GM12874 (cell line): ENCODE data around the gene TIMP2.

Experiments
- CTCF ChIP-seq: IDR thresholded peaks from 2 replicates; pipeline ENCODE4 v1.5.1; 2011; ENCODE audit warnings: low read depth, mild to moderate bottlenecking, control low read depth, low read length, moderate library complexity; ENCODE audit not compliant: insufficient read depth

TIMP2 gene

GRCh38 chr17:78885956-78886355, 39.2 kb downstream of the TIMP2 start:
- no peak for TF ChIP-seq CTCF

DNA sequence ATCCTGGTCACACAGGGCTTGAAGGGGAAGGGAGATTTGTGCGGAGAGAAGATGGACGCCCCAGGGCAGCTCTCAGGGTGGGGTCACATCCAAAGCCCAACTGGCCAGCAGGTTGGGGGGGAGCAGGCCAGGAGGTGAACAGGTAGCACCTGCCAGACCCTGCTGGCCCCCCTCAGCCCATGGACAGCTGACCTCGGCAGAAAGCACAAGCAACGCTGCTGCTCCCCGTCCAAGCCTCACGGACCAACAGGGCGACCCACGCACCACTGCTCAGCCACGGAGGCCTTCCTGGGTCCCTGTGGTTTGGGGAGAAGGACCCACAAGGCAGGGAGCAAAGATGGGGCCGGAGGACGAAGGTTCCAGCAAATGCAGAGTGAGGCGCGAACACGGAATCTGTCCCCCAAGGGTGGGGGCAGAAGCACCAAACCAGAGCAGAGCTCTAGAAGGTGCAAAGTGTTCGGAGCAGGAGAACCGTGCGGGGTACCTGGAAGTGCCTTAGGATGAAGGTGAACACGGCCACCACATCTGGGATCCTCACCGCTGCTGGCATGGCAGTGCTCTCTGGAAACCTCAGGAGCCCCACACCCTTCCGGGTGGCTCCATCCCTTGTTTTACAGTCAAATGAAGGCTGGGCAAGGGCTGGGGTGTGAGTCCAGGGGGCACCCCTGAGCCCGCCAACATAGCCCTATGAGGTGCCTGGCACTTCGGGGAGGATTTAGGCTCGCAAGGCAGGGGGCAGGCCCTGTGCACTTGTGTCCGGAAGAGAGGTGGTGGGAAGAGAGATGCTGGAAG, 40.1 kb downstream of the TIMP2 start:
- no peak for TF ChIP-seq CTCF

- no peak for TF ChIP-seq CTCF
These were observed 40.9 kb downstream of the TIMP2 start for GRCh38 chr17:78884148-78884825.

- no peak for TF ChIP-seq CTCF
These were observed 41.6 kb downstream of the TIMP2 start for GRCh38 chr17:78883533-78884131.

DNA sequence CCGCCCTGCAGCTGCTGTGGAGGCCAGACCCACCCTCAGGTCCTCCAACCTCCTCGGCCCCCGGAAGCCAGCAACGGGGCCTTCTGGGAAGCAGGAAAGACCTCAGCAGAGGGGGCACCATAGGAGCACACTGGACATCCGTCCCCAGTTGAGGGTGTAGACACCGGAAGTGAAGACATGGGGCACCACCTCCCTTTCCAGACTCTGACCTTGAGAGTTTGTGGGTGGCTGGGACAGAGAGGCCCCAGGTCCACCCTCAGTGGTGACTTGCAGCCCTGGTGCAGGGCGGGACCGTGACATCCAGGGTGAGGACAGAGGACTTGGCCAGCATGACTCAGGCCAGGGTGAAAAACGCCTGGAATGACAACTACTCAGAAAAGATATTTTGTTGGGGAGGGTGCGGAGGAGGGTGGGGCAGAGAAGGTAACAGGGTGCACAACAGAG, 42.1 kb downstream of the TIMP2 start:
- no peak for TF ChIP-seq CTCF

DNA sequence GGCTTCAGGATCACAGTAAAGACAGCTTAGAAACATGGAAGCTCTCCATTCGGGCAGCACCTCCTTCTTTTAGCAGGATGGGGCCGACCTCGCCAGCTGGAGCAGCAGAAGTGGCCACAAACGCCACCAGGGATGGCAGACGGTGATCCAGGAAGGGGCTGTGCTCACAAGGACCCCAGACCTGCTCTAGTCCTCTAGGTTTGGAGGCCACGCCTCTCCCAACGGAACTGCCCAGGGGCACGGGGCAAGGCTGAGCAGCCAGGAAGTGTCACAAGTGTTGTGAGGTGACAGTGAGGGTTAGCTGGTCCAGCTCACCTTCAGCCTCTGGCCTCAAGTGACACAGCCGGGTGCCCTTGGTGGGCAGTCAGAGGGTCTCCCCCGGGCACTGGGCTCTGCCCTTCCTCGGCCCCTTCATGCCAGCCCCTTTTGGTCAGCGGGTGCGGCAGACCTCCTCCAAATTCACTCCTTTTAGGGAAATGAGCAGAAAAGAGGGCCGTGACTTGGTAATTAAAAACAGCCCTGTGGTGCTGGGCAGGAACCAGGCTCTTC, 42.6 kb downstream of the TIMP2 start:
- no peak for TF ChIP-seq CTCF

DNA sequence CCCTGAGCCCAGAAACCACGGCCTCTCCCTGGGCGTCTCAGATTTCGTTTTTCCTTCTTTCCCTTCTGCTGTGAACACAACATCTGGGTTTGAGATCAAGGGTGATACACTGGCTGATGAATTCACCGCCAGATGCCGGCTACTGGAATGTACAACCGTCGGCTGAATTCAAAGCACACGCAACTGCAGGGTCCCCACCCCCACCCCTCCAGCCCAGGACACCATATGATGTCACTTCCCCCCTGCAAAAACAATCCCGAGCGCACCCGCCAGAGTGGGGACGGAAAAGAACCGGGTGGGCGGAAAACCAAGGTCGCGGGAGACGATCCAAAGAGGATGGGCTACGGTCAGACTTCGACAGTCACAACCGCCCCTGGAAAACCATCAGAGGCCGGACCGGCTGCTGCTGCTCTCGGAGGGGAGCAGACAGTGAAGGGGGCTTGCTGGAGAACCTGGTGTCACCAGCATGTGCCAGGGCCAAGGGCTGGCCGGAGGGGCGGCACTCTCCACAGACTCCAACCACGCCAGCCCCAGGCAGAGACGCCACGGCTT, 45.5 kb downstream of the TIMP2 start:
- TF ChIP-seq CTCF = no peak
